Subcutaneous abdominal adipose tissue (tissue), 5 donors: ENCODE results near the gene LUZP1.

Experiments
- H3K27ac ChIP-seq: one replicate; pipeline ENCODE4 v1.7.0; 2013; ENCODE audit warnings: low read depth, mild to moderate bottlenecking, inconsistent platforms, low read length, moderate library complexity
- H3K27me3 ChIP-seq, 5 donors: one replicate each; pipeline ENCODE4 v1.7.0; 2013; ENCODE audit warnings: low read length in 5 of 5, inconsistent platforms in 1 of 5; ENCODE audit not compliant: control insufficient read depth in 5 of 5, insufficient read depth in 4 of 5
- H3K36me3 ChIP-seq, 5 donors: one replicate each; pipeline ENCODE4 v1.7.0; 2013; ENCODE audit warnings: low read length in 5 of 5; ENCODE audit not compliant: control insufficient read depth in 5 of 5, insufficient read depth in 5 of 5
- H3K4me1 ChIP-seq, 5 donors: one replicate each; pipeline ENCODE4 v1.7.0; 2013; ENCODE audit warnings: low read length in 5 of 5, mild to moderate bottlenecking in 3 of 5, moderate library complexity in 1 of 5; ENCODE audit not compliant: control insufficient read depth in 5 of 5, insufficient read depth in 5 of 5
- H3K4me3 ChIP-seq, 5 donors: one replicate each; pipeline ENCODE4 v1.7.0; 2013; ENCODE audit warnings: low read length in 5 of 5, low read depth in 1 of 5
- H3K9ac ChIP-seq, 5 donors: one replicate each; pipeline ENCODE4 v1.7.0; 2013; ENCODE audit warnings: low read length in 5 of 5, mild to moderate bottlenecking in 4 of 5, moderate library complexity in 3 of 5
- H3K9me3 ChIP-seq, 5 donors: one replicate each; pipeline ENCODE4 v1.7.0; 2013; ENCODE audit warnings: low read length in 5 of 5; ENCODE audit not compliant: control insufficient read depth in 5 of 5
- donor health status: healthy.
- donor health status: healthy.
- donor health status: healthy.
- donor health status: healthy.
- donor health status: healthy.

Gene LUZP1

DNA sequence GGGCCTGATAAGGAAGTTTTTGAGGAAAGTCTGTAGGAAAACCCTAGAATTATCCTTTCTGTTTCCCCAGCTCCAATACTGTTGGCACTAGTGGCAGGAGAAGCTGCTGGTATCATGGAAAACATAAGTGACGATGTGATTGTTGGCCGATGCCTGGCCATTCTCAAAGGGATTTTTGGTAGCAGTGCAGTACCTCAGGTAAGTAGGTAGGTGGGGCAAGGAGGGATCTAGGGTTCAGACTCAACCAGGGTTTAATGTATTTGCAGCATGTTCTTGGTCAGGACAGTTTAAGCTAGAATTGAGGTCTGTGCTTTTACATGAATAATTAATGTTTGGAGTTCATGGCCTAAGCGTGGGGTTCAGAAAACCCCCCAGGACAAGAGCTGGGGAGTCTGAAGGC, 87.3 kb downstream of the LUZP1 start:
- H3K9me3 ChIP-seq, result no peaks in the 10 kb centered on the region
- no peak overlapping the region for H3K4me3 ChIP-seq
- H3K4me1 ChIP-seq, result peaks cover 2 to 8% (median 7%) of the 10 kb centered on the region in 5 donors
- no peaks in the 10 kb centered on the region for H3K27me3 ChIP-seq
- H3K36me3 ChIP-seq, result peaks cover 24 to 89% (median 83%) of the 10 kb centered on the region in 5 donors
- H3K9ac ChIP-seq, result no peak overlapping the region
- no peak overlapping the region for H3K27ac ChIP-seq

DNA sequence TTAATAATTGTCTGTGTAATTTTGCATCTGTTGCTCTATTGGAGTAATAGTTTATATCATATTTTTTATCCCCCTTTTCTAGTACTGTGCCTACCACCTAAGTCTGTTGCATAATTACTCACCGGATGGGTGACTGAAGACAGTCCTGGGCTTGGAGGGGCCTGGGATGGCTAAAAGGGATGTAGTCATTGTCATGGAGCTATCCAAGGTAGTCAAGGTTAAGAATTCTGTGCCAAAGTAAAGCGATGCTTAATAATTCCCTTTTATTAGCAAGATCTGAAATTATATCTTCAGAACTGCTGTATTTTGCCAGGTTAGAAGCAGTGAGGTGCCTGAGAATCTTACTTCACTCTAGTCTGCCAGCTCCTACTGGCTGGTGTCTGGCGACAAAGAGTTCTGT, 87.8 kb downstream of the LUZP1 start:
- no peak overlapping the region for H3K9ac ChIP-seq
- H3K9me3 ChIP-seq, result no peaks in the 10 kb centered on the region
- H3K27me3 ChIP-seq, result no peaks in the 10 kb centered on the region
- H3K4me1 ChIP-seq, result peaks cover 2 to 8% (median 7%) of the 10 kb centered on the region in 5 donors
- no peak overlapping the region for H3K27ac ChIP-seq
- peaks cover 24 to 84% (median 79%) of the 10 kb centered on the region in 5 donors for H3K36me3 ChIP-seq
- no peak overlapping the region for H3K4me3 ChIP-seq

DNA sequence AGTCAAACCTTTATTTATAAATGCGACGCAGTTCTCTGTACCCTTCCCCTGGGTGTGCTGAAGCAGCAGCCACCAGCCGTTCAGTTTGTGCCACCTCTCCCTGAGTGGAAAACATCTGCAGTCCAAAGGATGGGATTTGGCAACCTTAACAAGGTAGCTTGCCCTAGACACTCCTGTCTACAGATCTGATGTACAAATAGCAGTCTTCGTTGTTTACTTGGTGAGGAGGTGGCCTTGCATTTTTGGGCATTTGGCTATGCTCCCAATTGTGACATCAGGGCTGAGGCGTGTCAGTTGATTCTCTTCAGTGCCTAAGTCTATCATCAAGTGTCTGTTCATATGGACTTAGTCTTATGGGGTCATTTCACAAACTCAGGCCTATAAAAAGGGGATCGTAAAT, 89.6 kb downstream of the LUZP1 start:
- H3K36me3 ChIP-seq, result peaks cover 24 to 69% (median 65%) of the 10 kb centered on the region in 5 donors

DNA sequence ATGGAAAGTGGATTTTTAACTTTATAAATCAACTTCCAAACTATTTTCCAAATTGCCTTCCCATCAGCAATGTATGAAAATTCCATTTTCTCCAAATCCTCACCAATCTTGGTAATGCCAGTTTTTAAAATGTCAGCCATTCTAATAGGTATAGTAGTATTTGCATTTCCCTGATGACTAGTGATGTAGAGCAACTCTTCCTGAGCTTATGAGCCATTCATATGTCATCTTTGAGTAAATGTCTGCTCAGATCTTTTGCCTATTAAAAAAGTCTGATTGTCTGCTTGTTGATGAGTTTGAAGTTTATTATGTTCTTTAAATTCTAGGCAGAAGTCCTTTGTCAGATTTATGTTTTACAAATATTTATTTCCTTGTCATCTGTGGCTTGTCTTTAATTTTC, 94.6 kb downstream of the LUZP1 start:
- Histone ChIP-seq H3K4me1 (no peaks in the 10 kb centered on the region), H3K9me3 (no peaks in the 10 kb centered on the region), H3K4me3 (no peak overlapping the region), H3K27me3 (no peaks in the 10 kb centered on the region), H3K36me3 (peaks cover 41 to 64% (median 59%) of the 10 kb centered on the region in 5 donors), H3K9ac (no peak overlapping the region), H3K27ac (no peak overlapping the region)

More for the DNA sequence above, 89.6 kb downstream of the LUZP1 start:
- Histone ChIP-seq H3K9me3 (no peaks in the 10 kb centered on the region), H3K4me3 (no peak overlapping the region), H3K27ac (no peak overlapping the region), H3K9ac (no peak overlapping the region), H3K27me3 (no peaks in the 10 kb centered on the region), H3K4me1 (peaks cover 2 to 5% (median 4%) of the 10 kb centered on the region in 5 donors)

DNA sequence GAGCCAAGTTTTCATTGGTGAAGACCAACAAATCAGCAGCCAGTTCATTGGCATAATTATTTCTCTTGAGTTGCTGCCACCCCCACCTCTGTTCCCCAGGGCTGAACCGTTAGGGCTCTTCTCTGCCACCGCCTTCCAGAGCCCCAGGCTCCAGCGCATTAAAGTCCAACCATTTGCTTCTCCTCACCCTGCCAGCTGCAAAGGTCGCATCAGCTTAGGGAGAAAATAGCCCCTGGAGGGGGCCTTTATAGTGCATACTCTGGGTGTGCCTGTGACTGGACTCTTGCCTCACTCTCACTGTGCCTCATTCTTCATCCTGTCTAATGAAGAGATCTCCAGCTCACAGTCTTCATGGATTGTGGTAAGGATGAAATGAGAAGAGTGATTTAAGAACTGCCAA, 99.0 kb downstream of the LUZP1 start:
- H3K27ac ChIP-seq, result no peak overlapping the region
- peaks cover 43 to 73% (median 55%) of the 10 kb centered on the region in 5 donors for H3K36me3 ChIP-seq
- no peaks in the 10 kb centered on the region for H3K9me3 ChIP-seq
- H3K4me1 ChIP-seq, result no peaks in the 10 kb centered on the region
- no peaks in the 10 kb centered on the region for H3K27me3 ChIP-seq
- H3K4me3 ChIP-seq, result no peak overlapping the region
- H3K9ac ChIP-seq, result no peak overlapping the region

DNA sequence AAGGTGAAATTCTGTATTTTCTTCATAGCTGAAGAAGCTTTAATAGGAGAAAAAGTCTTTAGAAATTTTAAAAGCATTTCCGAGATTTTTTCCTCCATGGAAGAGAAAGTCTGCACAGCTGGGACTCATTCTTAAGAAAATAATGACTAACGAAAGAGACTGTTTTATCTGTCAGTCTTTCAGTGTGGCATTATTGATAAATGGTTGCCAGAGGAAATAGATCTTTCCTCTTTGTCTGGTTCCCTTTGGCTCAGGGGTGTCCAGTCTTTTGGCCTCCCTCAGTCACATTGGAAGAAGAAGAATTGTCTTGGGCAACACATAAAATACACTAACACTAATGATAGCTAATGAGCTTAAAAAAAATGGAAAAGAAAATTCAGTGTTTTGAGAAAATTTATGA, 99.5 kb downstream of the LUZP1 start:
- Histone ChIP-seq H3K36me3 (peaks cover 48 to 76% (median 56%) of the 10 kb centered on the region in 5 donors), H3K4me1 (no peaks in the 10 kb centered on the region), H3K27me3 (no peaks in the 10 kb centered on the region), H3K9me3 (no peaks in the 10 kb centered on the region), H3K4me3 (no peak overlapping the region), H3K27ac (no peak overlapping the region), H3K9ac (no peak overlapping the region)

DNA sequence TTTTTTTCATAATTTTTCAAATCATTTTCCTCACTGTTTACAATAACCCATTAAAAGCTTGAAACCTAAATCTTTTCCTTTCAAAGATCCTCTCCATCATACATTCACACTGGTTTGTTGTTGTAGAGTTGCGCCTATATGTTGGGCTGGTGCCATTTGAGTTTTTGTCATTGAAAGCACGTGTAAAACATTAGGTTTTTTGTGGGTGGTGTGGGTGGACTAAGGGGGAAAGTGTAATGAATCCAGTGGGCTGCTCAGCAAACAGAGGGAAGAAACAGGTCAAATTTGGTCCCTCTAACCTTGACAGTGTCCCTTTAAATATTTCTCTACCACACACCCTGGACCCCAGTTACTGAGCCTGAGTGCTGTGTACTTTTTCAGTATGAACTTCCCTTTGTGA, 102.6 kb downstream of the LUZP1 start:
- Histone ChIP-seq H3K9ac (no peak overlapping the region), H3K4me1 (no peaks in the 10 kb centered on the region), H3K9me3 (no peaks in the 10 kb centered on the region), H3K27ac (no peak overlapping the region), H3K4me3 (no peak overlapping the region), H3K27me3 (no peaks in the 10 kb centered on the region), H3K36me3 (peaks cover 39 to 71% (median 46%) of the 10 kb centered on the region in 5 donors)

DNA sequence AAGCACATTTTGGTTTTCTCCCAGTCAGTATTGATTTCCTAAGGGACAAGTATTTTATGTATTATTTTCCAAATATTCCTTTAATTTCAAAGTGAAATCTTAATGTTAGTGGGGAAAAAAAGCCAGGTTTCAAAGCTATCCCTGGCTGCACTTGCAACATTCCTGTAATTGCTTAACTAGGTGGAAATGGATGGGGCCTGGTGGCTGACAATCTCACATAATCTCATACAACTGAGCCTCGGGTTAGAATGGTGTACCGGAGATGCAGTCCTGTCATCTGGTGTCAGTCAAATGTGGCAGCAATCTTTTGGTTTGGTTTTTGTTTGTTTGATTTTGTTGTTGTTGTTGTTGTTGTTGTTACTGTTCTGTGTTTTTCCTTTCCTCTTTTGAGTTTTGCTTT, 103.3 kb downstream of the LUZP1 start:
- no peaks in the 10 kb centered on the region for H3K9me3 ChIP-seq
- H3K9ac ChIP-seq, result no peak overlapping the region
- no peaks in the 10 kb centered on the region for H3K4me1 ChIP-seq
- H3K4me3 ChIP-seq, result no peak overlapping the region
- peaks cover 42 to 74% (median 42%) of the 10 kb centered on the region in 5 donors for H3K36me3 ChIP-seq
- no peaks in the 10 kb centered on the region for H3K27me3 ChIP-seq
- no peak overlapping the region for H3K27ac ChIP-seq

DNA sequence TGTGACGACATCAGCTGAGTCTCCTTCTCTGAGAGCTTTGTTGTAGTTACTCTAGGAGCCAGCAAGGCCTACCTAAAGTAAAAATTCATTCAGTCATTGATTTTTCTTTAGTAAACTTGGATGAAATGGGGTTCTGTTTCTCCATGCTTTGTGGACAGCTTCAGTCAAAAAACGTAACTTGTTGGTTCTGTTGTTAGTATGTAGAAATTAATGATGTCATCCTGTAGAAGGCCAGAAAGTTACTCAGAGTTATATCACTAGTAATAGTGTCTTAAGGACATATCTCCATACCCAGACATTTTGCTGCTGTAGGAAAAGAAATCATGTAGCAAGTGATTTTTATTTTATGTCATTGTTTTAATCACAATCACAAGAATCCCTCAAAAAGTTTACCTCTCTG, 106.4 kb downstream of the LUZP1 start:
- Histone ChIP-seq H3K36me3 (peaks cover 42 to 76% (median 51%) of the 10 kb centered on the region in 5 donors), H3K27ac (no peak overlapping the region), H3K4me3 (no peak overlapping the region), H3K4me1 (no peaks in the 10 kb centered on the region), H3K9ac (no peak overlapping the region), H3K27me3 (no peaks in the 10 kb centered on the region), H3K9me3 (no peaks in the 10 kb centered on the region)

DNA sequence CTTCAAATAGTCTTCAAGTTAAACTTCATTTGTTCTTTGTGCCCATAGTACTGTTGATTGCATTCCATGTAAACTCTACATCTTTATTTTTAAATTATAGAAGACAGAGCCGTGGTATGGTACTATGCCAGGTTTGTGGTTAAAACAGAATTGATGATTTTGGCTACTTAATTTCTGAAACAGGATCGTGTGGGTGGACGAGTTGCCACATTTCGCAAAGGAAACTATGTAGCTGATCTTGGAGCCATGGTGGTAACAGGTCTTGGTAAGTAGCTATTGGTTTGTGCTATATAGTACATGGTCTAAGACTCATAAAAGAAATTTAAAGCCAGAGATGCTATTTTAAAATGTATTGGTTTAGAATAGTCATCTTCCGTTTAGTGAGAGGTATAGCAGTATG, 111.4 kb downstream of the LUZP1 start:
- H3K4me3 ChIP-seq, result no peak overlapping the region
- no peak overlapping the region for H3K27ac ChIP-seq
- peaks cover 35 to 62% (median 52%) of the 10 kb centered on the region in 5 donors for H3K36me3 ChIP-seq
- no peaks in the 10 kb centered on the region for H3K27me3 ChIP-seq
- H3K4me1 ChIP-seq, result no peaks in the 10 kb centered on the region
- no peak overlapping the region for H3K9ac ChIP-seq
- H3K9me3 ChIP-seq, result no peaks in the 10 kb centered on the region
